ENCODE results near the gene NME7.
A peak's percentile ranks its signal among the peaks of the same experiment; 100 is the strongest.
"Not testable (repeated sequence)": the region's sequence is repeated elsewhere in the genome, so short reads cannot be mapped to it uniquely, and the experiment has no call there.

Gene NME7

DNA sequence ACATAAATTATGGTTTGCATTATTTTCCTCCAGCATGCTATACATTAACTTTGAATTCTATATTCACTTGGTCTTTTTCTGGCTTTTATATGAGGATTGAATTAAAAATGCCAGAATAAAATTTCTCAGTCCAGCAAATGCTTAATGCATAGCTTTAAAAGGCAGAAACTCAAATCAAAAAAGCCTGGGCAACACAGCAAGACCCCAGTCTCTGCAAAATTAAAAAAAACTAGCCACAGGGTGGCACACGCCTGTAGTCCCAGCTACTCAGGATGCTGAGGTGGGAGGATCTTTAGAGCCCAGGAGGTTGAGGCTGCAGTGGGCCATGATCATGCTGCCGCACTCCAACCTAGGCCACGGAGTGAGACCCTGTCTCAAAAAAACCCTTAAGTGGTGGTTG lies 241.3 kb downstream of the NME7 start:
- DNase-seq (ENCODE audit: low spot score) = no peak

DNA sequence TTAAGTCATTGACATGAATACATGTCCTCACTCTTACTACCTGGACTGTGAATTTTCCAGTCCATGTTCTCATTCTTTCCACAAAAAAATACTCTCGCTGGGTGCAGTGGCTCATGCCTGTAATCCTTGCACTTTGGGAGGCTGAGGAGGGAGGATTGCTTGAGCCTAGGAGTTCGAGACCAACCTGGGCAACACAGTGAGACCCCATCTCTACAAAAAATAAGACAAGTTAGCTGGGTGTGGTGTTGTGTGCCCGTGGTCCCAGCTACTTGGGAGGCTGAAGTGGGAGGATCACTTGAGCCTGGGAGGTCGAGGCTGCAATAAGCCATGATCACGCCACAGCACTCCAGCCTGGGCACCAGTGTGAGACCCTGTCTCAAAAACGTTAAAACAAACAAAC lies 242.0 kb downstream of the NME7 start:
- DNase-seq (ENCODE audit: low spot score) = not testable (repeated sequence)

DNA sequence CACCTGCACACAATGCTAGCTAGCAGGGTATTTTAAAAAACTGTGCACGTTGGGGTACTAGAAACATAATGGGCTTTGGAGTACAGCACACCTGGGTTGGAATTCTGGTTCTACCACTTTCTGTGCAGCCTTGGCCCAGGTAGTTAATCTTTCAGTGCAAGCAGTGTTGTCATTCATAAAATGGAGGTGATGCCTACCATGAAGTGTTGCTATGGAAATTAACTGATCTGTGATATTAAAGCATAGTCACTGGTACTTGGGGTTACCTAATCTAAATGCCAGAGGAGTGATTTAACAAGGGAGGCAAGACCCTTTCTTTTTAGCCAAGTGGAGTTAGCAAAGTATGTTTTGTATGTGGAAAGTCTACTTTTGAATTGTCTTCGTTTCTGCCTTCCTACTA lies 243.1 kb downstream of the NME7 start:
- no peak for DNase-seq (ENCODE audit: low spot score)

DNA sequence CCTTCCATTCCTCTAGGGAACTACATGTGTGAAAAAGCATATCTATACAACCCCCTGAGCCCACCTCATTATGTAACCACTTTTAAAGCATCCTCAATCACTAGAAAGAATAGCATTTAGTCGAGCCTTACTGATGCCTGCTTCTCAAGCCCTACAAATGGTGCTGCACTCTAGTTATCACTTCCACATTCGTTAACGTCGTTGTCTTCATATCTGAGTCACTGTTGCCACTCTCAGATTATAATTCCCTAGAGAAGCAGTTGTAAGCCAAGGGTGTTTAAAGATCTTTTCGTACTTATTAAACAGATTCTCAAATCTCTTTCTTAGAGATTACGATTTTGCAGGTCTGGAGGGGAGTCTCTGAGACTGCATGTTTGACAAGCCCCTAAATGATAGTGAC lies 244.6 kb downstream of the NME7 start:
- DNase-seq (ENCODE audit: low spot score) = no peak

DNA sequence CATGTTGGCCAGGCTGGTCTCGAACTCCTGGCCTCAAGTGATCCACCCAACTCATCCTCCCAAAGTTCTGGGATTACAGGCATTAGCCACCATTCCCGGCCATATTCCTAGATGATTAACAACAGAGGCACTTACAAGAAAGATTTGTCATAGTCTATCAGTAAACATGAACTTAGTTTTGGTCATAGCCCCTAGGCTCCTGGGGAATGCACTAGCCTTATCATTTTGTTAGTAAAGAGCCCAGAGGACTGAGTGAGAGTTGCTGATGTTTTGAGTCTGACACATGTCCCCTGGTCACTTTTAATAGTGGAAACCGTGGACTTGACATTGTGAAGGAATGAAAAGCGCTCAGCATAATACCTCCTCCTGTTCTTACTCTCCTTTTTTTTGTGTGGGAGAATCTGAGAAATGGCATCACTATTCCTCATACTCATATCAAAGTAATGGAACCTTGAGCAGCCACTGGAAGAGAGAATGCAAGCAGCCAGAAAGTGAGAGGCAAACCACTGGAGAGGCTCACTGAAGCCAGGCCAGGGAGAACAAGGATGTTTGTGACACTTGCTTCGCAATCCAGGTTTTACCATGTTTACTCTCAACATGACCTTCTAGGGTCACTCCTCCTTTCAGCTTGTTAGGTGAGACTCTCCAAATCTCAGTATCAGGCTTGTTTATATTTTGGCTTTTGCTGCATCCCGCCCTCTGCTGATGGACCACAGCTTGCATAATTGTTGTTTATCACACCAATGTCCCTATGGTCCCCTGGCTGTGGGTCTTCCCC lies 246.3 kb downstream of the NME7 start:
- no peak for DNase-seq (ENCODE audit: low spot score)

DNA sequence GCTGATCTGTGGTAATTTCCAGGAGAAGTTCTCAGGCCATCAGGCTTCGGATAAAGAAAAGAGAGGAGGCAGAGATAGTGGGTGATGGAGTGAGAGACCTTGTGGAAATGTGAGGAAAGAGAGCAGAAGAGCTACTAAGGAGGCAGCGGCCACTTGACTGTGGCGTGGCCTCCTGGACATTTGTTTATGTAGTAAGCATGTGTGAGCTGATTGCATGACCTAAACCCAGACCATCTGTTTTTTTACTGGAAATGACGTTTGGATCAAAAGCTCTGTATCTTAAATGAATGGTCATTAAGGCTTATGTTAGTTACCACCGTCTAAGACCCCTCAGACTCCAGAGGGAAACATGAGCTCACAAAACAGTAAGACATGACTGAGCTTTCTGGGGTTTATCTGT lies 247.5 kb downstream of the NME7 start:
- DNase-seq (ENCODE audit: low spot score) = no peak

DNA sequence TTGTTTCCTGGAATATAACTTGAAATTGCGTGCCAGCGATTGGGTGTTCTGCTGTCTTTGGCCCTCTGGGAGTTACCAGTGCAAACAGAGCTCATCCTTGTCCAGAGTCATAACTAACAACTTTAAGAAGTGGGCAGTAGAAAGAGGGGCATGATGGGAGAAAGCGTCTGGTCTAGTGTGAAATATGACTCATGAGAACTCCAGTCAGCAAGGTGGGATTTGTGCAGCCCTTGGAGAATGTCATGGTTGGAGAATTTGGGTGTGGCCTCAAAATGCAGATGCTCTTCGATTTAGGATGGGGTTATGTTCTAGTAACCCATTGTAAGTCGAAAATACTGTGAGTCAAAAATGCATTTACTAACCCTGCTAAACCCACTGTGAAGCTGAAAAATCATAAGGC lies 248.2 kb downstream of the NME7 start:
- no peak for DNase-seq (ENCODE audit: low spot score)

DNA sequence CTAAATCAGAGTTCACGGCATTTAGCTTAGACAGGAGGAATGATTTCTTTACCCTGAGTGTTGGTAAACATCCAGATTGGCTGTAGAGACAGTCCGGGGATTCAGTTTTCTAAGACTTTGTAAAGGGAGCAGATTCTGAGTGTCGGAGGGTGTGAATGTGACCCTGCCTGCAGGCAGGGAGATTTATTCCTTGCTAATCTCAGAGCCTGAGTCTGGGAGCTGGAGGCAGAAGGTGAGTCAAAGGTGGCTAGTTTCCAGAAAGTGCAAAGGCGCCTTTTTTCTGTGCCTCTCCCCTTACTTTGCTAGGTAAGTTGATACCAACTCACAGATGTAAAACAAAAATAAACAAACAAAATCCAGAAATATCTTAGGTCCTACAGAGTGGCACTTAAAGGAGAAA lies 249.4 kb downstream of the NME7 start:
- no peak for DNase-seq (ENCODE audit: low spot score)

DNA sequence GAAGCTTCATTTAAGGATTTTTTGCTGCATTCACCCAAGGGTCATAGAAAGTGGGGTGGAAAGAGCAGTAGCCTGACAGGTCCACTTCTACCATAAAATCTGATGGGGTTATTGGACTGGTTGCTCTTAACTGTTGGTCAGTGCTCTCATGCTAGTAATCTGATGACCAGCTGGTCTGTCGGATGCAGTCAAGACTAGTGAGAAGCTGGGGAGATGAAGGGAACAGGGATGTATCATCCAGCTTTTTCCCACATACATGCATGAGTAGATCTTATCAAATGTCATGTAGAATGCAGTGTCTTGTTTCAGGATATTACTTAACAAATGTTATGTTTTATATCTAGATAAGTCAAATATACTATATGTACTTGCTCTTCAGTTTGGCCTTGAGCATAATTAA lies 250.0 kb downstream of the NME7 start:
- DNase-seq (ENCODE audit: low spot score) = no peak

DNA sequence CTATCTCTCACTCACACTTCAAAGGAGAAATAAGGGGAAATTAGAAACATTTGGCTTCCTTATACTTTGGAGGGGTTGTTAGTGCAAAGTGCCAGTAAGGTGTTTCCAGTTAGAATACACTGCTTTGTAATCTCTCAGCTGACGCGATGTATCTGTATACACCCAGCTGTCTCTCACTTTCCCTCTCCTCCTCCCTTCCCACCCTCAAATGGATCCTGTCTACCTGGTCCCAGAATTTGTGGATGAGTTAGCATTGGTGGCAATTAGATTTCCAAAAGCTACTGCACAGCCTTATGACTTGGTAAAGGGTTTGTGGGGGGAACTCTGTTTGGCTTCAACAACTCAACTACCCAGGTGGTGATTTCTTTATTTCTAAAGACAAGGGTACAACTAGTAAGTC lies 250.6 kb downstream of the NME7 start:
- no peak for DNase-seq (ENCODE audit: low spot score)

DNA sequence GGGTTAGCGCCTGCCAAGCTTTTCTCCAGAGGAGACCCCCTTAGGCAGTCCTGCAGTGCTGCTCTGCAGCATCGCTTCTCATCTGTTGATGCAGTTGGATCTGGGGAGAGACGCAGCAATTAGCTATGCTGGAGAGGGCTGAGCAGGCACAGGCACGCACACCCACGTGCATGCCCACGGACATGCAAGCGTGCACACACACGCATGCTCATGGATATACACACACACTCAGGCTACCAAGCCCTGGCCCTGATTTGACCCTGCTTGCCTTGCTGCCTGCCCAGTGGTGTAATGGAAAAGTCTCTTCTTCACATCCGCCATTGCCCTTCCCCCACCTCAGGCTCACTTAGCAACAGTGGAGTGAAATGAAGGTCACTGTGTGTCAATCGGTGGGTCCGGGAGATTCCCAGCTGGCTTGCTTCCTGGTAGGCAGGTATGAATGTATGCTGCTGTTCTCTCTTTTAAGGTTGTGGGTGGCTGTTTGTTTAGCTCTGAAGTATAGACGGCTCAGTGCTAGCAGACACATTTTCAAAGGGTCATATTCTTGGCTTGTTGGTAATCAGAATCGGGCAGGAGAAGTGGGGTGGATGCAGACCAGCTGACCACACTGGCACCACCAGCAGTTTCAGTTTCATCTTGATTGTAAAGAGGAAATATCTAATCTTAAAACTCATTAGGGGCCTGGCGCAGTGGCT lies 251.6 kb downstream of the NME7 start:
- DNase-seq (ENCODE audit: low spot score) = no peak

DNA sequence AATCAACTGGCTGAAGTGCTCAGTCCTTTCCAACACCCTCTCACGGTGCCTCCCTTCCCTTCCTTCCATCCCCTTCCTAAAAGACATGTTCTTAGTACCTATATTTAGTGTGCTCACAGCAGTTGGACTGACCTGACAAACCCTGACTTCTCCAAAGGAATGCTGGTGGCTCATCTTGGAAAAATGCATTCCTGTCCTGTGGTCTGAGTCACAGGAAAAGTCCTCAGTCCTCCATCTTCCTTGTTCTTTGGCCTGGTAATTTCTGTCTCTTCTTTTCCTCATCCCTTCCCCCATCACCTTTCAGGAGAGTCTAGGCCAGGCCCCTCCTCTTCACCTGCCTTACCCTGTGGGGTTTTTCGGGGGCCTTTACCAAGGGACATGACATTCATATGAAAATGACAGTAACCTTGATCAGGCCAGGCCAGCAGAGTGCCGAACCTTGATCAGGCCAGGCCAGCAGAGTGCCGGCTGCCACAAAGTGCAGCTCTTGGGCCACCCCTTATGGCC lies 253.9 kb downstream of the NME7 start:
- DNase-seq (ENCODE audit: low spot score) = peak; percentile 64

DNA sequence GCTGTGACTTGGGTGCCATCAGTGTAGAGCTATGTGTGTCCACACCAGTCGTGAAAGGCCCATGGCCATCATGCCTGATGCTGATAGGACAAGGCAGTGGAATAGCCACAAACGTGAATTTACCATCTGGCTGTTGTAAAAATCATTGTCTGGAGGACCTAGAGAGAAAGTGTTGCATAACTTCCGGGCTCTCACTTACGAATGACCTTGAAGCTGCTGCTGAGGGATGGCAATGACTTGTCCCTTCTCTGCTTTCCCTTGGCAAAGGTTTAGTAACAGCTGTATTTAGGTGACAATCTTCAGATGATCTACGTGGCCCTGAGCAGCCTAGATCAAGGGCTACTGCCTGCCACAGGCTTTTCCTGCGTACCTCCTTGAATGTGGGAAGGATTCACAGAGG lies 255.4 kb downstream of the NME7 start:
- DNase-seq (ENCODE audit: low spot score) = no peak

DNA sequence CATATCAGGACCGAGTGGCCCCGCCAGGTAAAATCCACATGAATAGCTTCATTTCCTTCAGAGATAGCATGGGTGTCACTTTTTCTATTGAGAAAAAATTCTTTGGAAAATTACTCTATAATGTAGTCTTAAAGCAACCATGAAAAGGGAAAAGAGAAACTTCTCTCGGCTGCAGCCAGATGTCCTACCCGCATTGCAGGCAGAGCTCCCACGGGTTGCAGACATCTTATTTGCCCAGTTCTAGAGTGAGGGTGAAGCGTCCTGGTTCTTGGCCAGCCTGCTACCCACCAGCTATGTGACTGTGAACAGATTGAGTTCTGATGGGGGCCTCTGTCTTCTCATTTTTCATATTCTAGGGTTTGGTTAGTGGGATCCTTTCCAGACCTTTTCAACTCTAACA lies 256.1 kb downstream of the NME7 start:
- DNase-seq (ENCODE audit: low spot score) = no peak

DNA sequence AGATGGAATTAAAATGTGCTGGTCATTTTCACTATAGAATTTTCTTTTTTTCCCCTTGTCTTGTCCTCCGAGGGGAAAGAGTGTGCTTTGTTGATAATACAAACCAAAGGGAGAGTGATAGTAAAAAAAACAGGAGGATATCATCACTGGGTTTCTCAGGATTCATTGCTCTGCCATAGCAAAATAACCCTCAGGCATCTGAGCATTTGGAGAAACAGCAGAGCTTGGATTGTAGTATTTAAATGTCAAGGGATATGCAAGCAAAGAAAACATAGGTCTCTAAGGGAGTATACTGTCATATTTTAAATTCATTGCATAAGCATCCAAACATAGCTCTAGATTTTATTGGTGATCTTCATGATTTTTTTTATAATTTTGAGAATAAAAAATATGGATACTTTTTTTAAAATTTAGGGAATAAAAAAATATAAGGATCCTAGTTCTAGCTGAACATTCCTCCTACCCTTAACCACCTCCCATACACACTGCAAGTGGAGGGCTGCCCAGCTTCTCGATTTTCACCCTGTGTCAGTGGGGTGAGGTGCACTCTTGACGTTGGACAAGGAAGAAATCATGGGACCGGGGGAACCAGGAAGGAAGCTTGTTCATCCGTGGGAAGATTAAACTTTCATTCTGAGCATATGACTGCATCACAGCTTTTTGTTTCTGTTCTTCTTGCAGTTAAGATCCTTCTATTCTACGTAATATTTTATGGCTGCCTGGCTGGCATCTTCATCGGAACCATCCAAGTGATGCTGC lies 256.7 kb downstream of the NME7 start:
- no peak for DNase-seq (ENCODE audit: low spot score)

DNA sequence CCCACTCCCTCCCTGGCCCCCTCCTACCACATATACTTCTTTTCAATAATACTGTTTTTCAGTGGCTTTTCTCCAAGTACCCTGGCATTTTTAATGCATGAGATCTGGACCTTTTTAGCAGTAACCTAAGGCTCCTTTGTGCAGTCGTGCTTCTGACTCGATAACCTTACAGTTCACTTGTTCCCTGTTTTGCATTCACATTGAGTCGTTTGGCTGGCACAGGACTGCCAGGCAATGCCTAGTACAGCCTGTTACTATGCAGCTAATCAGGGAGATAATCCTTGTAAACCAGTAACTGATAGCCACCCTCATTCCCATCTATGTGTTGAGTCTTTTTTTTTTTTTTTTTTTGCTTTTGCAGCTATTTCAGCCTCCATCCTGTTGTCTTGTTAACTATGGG lies 257.4 kb downstream of the NME7 start:
- DNase-seq (ENCODE audit: low spot score) = no peak

DNA sequence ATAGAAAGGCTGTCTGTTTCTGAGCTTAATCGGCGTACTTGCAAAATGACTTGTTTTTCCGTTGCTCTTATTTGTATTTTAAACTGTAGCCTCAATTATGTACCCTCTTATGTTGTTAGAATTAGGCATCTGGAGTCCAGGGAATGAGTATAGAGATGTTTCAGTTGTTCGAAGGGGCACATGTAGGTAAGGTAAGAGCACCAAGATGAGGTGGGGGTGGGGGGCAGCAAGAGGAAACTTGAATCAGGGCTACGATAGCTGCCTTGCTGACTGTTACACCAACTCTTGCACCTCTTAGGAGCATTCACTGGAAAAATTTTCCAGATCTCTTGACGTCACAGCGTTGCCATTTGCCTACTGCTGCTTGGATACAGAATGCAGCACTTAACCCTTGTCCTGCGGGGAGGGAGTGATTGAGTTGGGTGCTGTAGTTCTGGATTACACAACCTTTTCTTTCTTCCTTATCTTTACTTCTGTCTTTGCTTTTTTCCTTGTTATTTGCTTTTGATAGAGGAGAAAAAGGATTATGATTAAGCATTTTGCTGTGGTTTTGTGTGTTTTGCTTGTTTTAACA lies 257.9 kb downstream of the NME7 start:
- DNase-seq (ENCODE audit: low spot score) = no peak

DNA sequence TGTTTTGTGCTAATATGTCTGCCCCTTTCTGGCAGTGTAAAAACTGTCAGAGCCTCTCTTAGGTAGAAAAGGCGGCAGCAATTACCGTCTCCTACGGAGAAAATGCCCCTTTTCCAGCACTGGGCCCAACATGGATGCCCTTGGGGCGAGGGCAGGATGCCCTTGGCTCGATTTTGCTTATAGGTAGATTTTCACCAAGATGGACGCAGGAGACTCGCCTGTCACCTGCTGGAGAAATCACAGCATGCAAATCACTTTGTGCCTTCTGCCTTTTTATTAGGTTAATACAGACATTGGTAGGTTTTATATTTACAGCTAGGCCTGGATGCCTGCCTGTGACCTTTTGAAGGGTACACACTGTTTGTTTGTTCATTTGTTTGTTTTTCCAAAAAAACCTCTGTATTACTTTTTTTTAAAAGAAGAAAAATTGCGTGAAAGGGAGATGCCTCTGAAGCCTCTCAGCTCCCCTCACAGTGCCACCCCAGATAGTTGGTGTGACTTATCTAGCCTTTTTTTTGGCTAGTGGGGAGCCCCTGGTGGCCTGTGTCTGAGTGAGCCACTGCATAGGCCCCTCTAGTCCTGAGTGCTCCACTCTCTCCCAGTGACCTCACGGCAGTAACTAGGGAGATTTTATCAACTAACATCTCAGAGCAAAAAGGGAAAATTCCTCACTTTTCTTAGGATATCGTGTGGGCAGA lies 258.6 kb downstream of the NME7 start:
- DNase-seq (ENCODE audit: low spot score) = no peak

DNA sequence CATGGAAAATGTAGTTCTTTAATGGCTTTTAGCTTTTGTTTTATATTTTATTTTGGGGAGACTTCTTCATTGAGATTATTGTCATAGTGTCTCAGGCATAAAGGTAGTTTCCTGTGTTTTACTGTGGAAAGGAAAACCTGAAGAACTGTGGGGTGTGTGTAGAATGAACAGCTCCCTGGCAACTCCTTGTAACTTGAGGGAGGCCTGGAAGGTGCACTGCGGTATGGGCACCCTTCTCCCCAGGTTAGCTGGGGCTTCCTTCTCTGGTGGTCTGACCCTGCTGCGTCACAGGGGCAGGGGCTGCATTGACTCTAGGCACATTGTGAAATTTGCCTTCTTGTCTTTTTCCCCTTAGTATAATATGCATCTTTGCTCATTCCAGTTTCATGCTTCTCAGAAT lies 259.4 kb downstream of the NME7 start:
- DNase-seq (ENCODE audit: low spot score) = no peak

DNA sequence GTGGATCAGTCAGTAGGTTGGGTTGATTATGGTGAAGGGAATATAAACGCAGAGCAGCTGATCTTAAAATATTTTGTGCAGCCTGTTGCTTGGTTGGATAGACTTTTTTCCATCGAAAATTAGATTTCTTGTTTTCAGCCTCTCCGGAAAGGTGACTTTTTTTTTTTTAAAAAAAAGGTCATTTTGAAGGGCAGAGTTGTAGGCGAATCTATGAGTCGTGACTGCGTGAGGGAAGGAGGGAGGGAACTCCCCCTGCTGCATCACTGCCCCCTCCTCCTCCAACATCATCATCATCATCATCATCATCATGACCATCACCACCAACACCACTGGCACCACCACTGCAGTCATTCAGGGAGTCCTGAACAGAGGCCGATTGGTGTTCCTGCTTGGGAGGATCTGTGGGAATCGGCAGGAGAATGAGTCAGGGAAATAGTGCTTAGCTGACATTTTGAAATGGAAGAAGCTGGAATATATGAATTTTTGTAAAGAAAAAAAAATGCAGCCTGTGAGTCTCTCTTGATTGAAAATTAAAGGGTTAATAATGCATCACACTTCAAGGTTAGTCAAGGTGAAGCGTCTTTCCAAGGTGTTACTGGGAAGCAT lies 259.9 kb downstream of the NME7 start:
- no peak for DNase-seq (ENCODE audit: low spot score)

DNA sequence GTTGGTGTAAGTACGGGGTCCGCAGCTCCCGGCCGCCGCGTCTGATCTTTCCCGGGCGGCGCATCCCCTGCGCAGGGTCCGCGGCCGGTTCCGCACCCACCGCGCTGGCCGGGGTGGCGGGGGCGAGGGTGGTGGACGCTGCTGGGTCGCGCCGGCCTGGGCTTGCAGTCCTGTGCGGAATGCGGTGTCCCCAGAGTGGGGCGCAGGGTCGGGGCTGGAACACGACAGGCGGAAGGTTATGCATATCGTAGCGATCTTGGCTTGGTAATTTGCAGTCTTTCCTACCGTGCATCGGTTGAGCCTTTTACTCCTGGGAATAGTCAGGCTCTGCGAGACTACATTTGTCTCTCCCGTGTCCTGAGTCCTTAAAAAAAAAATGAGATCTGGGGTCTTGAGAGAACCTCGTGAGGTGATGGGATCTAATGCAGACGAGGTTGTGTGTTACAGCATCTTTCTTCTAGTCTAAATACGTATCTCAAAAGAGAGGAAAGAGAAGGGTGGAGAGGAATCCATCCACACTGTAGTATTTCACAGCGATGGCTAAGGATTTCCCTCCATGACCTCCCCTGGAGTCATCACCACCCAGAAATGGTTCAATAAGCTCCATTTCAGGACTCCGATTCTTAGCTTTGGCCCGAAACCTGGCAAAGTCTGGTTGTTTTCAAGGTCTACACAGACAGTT lies 260.5 kb downstream of the NME7 start:
- DNase-seq (ENCODE audit: low spot score) = peak; percentile 22

Data from iPS-NIHi11 (cell line).